Stimulated activated naive CD8-positive, alpha-beta T cell treated with anti-CD3 and anti-CD28 coated beads, Interleukin-15, Interleukin-2, amounts not matched to agents 100 ng/mL and 50 ng/mL, for 24 hours (primary cell): ENCODE results near the gene RFTN1.

Source experiments
- H3K27ac Mint-ChIP-seq: one replicate; pipeline ENCODE4 v1.8.0; 2021; ENCODE audit warnings: mild to moderate bottlenecking, mixed read lengths
- H3K27me3 Mint-ChIP-seq: one replicate; pipeline ENCODE4 v1.8.0; 2021; ENCODE audit warnings: mixed read lengths
- H3K36me3 Mint-ChIP-seq: one replicate; pipeline ENCODE4 v1.8.0; 2021; ENCODE audit warnings: low read depth, mixed read lengths
- H3K4me1 Mint-ChIP-seq: one replicate; pipeline ENCODE4 v1.8.0; 2021; ENCODE audit warnings: low read depth, mixed read lengths
- H3K4me3 Mint-ChIP-seq: one replicate; pipeline ENCODE4 v1.8.0; 2021; ENCODE audit warnings: mild to moderate bottlenecking, mixed read lengths
- H3K9me3 Mint-ChIP-seq: one replicate; pipeline ENCODE4 v1.8.0; 2021; ENCODE audit warnings: mixed read lengths

Gene RFTN1

DNA sequence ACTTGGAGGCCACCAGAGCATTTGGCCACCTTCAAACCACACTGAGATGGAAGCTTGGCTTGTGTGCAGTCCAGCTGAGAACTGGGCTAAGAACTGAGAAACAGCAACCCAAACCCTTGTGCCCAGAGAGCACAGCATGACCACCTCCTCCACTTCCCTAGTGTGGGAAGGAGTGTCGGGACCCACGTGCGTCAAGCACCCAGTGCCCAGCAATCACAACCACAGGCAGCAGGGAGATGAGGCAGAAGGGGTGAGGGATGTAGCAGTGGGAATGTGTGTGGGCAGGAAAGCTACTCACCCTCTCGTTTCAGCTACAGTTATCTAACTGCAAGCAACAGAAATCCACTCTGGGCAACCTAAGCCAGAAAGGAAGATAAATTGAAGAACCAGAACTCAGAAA is 25.0 kb upstream of the RFTN1 start:
- Mint-ChIP-seq H3K9me3 (no peaks in the 10 kb centered on the region), H3K4me1 (no peaks in the 10 kb centered on the region), H3K27me3 (peaks cover 17% of the 10 kb centered on the region), H3K27ac (no peak overlapping the region), H3K4me3 (no peak overlapping the region), H3K36me3 (no peaks in the 10 kb centered on the region)

DNA sequence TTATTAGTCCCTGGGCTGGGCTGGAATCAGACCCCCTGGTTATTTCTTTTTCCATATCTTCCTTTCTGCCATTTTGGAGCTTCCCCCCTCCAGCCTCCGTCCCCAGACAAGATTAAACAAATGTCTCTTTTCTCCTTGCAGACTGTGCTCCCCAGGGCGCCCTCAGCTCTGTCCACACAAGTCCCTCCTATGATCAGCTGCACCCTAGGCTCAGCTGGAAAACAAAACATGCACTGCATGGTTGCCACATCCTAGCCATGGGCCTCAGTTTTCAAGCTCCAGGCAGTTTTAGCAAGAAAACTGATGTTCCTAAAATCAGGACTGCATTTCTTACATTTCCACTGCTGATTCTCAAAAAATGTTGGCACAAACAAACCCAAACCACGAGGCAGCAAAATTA is 23.5 kb upstream of the RFTN1 start:
- Mint-ChIP-seq H3K9me3 (no peaks in the 10 kb centered on the region), H3K4me1 (no peaks in the 10 kb centered on the region), H3K27me3 (peaks cover 12% of the 10 kb centered on the region), H3K4me3 (no peak overlapping the region), H3K36me3 (no peaks in the 10 kb centered on the region), H3K27ac (no peak overlapping the region)

DNA sequence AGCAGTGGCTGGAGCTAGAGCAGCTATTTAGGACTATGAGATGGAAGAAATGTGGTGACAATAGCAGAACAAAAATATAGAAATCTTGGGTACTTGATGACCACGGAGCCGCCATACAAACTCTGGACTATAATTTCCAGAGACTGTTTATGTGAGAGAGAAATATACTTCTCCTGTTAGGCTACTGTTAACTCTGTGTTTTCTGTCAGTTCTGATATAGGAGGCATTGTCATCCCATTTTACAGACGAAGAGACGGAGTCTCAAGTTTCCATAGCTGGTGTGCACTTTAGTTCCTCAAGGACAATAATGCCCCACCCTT is 22.8 kb upstream of the RFTN1 start:
- H3K4me1 Mint-ChIP-seq = no peaks in the 10 kb centered on the region
- H3K36me3 Mint-ChIP-seq = no peaks in the 10 kb centered on the region
- H3K9me3 Mint-ChIP-seq = no peaks in the 10 kb centered on the region
- no peak overlapping the region for H3K4me3 Mint-ChIP-seq
- H3K27ac Mint-ChIP-seq = no peak overlapping the region
- H3K27me3 Mint-ChIP-seq = peaks cover 12% of the 10 kb centered on the region

DNA sequence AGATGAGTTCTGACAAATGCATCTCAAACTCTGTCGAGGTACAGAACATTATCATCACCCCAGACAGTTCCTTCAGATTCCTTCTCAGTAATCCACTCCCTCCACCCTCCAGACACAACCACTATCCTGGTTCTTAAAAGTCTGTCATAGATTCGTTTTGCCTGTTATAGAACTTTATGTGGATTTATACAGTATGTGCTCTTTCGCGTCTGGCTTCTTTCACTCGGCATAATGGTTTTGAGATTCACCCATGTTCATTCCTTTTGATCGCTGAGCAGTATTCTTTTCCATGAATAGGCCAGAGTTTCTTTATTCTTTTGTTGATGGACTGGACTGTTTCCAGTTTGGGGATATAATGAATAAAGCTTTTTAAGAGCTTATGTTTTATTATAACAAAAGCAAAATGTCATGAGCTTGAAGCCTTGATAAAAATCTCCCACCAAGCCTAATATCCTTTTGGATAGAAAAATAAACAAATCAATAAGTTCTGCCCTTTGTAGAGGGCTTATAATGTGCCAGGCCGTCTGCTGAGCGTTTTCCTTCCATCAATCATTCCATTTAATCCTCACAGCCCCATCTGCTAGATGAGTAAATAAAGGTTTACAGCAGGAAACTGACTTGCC is 21.3 kb upstream of the RFTN1 start:
- Mint-ChIP-seq H3K4me1 (no peaks in the 10 kb centered on the region), H3K36me3 (no peaks in the 10 kb centered on the region), H3K4me3 (no peak overlapping the region), H3K27ac (no peak overlapping the region), H3K27me3 (peaks cover 16% of the 10 kb centered on the region), H3K9me3 (no peaks in the 10 kb centered on the region)

DNA sequence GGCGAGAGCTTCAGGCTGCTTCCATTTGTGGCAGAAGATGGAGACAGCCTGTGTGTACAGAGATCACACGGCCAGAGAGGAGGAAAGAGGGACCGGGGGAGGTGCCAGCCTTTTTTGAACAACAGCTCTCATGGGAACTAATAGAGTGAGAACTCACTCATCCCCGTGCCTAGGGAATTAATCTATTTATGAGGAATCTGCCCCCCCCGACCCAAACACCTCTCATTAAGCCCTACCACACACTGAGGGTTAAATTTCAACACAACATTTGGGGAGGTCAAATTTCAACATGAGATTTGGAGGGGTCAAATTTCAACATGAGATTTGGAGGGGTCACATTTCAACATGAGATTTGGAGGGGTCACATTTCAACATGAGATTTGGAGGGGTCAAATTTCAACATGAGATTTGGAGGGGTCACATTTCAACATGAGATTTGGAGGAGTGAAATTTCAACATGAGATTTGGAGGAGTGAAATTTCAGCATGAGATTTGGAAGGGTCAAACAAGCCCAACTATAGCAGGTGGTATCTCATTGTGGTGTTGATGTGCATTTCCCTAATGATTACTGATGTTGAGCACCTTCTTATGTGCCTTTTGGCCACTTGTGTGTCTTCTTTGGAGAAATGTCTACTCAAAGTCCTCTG is 20.6 kb upstream of the RFTN1 start:
- Mint-ChIP-seq H3K27ac (no peak overlapping the region), H3K4me3 (no peak overlapping the region), H3K9me3 (no peaks in the 10 kb centered on the region), H3K4me1 (peaks cover 3% of the 10 kb centered on the region), H3K27me3 (peaks cover 16% of the 10 kb centered on the region), H3K36me3 (no peaks in the 10 kb centered on the region)

DNA sequence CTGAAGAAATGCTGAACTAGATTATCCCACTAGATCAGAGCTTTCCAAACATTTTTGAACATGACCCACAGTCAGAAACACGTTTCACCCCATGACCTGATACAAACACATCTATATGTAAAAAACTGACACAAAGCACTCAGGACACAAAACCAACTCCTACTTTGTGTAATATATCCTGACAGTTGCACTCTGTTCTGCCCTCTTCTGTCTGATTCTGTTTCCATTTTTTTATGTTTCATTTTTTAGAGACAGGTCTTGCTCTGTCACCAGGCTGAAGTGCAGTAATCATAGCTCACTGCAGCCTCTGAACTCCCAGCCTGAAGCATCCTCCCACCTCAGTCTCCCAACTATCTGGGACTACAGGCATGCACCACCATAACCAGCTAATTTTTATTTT is 15.8 kb upstream of the RFTN1 start:
- Mint-ChIP-seq H3K4me3 (no peak overlapping the region), H3K4me1 (peaks cover 10% of the 10 kb centered on the region), H3K9me3 (peaks cover 10% of the 10 kb centered on the region), H3K27ac (no peak overlapping the region), H3K27me3 (peaks cover 4% of the 10 kb centered on the region), H3K36me3 (no peaks in the 10 kb centered on the region)

DNA sequence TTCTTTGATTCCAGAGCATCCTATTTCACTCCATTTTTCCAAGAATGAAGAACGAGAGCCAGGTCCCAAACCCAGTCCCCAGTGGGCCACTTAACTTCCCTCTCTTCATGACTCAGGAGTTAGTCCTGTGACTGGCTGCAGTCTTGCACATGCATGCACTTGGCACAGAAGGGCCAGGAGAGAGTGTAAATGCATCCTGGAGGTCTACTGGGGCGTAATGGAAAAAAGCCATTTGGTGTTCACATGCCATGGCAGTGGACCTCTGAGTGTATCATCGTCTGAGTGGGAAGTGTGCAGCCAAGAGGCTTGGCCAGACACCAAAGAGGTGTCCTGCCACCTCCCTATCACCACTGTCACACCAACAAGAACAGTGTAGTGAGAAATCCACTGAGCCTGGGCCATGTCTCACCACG is 15.1 kb upstream of the RFTN1 start:
- Mint-ChIP-seq H3K27ac (no peak overlapping the region), H3K4me1 (peaks cover 16% of the 10 kb centered on the region), H3K4me3 (no peak overlapping the region), H3K27me3 (peaks cover 4% of the 10 kb centered on the region), H3K36me3 (peaks cover 5% of the 10 kb centered on the region), H3K9me3 (peaks cover 10% of the 10 kb centered on the region)

DNA sequence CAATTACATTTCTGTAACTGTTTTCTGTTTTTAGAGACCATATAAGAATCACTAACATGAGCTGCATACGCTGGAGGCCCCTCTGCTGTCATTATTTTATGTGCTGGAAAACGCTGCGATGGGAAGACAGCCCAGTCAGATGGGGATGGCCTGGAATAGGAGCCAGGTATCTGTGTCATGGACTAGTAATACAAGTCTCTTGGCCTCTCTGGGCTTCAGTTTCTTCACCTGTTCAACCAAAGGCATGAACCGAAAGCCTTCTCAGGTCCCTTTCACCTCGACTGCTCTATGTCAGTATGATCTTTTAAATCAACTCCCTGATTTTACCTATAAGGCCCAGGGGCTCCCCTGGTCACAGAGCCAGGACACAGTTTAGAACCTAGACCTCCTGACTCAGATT is 14.6 kb upstream of the RFTN1 start:
- Mint-ChIP-seq H3K4me3 (no peak overlapping the region), H3K4me1 (peaks cover 20% of the 10 kb centered on the region), H3K27ac (no peak overlapping the region), H3K36me3 (peaks cover 9% of the 10 kb centered on the region), H3K9me3 (peaks cover 10% of the 10 kb centered on the region), H3K27me3 (peaks cover 4% of the 10 kb centered on the region)

DNA sequence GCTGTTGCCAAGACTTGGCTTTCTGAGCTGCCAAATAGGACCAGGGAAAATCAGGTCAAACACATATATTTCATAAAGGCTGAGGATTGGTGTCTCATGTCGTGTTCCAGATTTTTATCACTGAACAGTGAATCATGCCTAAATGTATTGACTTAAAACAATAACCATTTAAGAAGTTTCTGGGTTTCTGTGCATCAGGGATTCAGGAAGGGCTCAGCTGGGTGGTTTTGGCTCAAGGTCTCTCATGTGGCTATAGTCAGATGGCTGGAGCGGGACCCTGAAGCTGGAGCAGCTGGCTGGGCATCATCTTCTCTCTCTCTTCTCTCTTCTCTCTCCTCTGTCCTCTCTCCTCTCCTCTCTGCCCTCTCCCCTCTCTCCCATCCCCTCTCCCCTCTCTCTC is 10.7 kb upstream of the RFTN1 start:
- Mint-ChIP-seq H3K27me3 (no peaks in the 10 kb centered on the region), H3K36me3 (peaks cover 21% of the 10 kb centered on the region), H3K27ac (peak overlapping the region; percentile 81), H3K4me1 (peaks cover 58% of the 10 kb centered on the region), H3K9me3 (peaks cover 20% of the 10 kb centered on the region), H3K4me3 (no peak overlapping the region)

DNA sequence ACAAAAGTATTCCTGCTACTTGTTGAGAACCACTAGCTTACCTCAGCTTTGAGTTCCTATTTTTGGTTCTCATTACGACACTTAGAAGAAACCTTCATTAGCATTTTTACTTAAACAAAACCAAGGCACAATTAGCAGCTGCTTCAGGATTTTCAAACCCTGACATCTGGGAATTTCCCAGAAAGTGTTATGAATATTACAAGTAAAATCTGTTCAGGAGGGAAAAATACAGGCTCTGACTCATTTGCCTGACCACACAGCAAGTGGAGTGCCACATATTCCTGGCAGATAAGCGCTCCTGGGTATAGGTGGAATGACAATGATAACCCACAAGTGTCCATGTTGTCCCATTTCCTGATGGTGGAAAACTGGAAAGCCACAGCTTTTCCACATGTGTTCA is 10.3 kb upstream of the RFTN1 start:
- Mint-ChIP-seq H3K36me3 (peaks cover 21% of the 10 kb centered on the region), H3K4me1 (peaks cover 58% of the 10 kb centered on the region), H3K9me3 (peaks cover 20% of the 10 kb centered on the region), H3K27ac (peak overlapping the region; percentile 81), H3K27me3 (no peaks in the 10 kb centered on the region), H3K4me3 (no peak overlapping the region)

DNA sequence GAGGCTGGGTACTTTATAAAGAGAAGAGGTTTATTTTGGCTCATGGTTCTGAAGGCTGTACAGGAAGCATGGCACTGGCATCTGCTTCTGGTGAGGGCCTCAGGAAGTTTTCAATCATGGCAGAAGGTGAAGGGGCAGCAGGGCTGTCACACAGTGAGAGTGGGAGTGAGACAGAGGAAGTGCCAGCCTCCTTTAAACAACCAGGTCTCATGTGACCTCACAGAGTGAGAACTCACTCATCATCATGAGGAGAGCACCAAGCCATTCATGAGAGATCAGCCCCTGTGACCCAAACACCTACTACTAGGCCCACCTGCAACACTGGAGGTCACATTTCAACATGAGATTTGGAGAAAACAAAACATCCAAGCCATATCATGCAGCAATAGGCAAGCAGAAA is 9.3 kb upstream of the RFTN1 start:
- no peaks in the 10 kb centered on the region for H3K27me3 Mint-ChIP-seq
- H3K4me3 Mint-ChIP-seq = no peak overlapping the region
- peaks cover 21% of the 10 kb centered on the region for H3K36me3 Mint-ChIP-seq
- peaks cover 20% of the 10 kb centered on the region for H3K9me3 Mint-ChIP-seq
- peak overlapping the region; percentile 81 for H3K27ac Mint-ChIP-seq
- peaks cover 61% of the 10 kb centered on the region for H3K4me1 Mint-ChIP-seq

DNA sequence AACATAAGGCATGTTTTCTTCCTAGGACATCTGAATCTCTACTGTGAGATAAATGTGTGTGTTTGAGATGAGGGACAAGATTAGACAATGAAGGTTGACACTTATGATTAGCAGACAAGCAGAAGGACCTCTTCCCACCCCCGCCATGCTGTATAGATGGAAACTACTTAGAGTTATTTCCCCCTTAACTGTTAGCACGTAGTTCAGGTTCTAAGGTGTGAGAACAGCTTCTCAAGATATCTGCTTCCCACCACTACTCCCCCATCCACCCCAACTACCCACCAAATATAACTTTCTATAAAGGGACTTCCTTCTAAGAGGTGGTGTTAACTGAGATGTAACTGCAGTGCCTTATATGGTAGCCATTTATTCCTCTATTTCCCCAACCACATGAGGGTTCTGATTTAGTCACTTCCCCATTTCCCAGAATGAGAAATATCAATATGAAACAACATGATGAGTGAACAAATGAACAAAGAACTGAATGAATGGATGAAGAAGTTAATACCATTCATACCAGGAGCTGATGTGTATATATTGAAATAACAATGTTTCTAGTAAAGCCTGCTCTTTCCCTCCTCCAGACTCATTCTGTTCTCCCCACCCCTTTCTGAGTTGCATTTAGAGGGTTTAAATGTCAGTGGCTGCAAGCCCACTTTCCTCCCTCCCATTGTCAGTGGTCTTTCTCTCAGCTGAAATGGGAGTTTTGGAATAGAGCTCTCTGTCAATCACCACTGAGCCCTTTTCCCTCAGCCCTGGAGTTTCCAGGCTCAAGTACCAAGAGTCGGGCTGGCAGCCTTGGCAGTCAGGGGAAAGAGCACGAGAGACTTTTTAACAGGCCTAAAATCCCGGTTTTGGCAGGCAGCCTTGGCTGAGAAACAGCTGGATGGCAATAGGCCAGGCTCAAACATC is 7.7 kb upstream of the RFTN1 start:
- Mint-ChIP-seq H3K4me1 (peaks cover 77% of the 10 kb centered on the region), H3K27me3 (no peaks in the 10 kb centered on the region), H3K36me3 (peaks cover 21% of the 10 kb centered on the region), H3K9me3 (peaks cover 16% of the 10 kb centered on the region), H3K27ac (peak overlapping the region; percentile 91), H3K4me3 (peak overlapping the region; percentile 4)

DNA sequence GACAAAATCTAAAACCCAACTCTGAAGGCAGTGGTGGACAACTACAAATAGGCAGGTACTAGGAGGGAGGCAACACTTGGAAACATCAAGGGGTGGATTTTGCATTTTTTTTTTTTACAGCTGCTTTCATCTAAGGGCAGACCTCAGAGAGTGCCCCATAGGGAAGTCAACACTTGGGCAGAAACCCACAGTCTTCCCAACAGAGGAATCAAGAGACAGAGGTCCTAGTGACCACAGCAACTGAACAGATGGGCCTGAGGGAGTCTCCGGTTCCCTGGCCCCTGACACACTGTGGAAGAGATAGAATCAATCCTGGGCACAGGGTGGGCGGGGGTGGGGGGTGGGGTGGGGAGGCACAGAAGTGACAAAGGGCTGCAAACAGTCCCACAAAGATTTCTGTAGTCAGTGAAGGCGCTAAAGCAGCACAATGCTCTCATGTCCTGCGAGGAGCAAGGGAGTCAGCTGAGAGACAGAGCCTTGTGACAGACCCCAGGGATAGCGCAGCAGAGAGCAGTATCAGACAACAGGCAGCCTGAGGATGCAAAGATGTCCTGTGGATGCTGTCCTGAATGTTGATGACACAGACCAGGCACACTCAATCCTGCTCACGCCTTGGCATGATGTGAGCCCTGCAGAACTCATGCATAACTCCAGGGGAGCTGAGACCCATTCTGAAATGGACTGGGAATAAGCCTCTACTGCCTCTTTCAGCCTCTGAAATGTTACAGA is 6.9 kb upstream of the RFTN1 start:
- Mint-ChIP-seq H3K4me3 (peak overlapping the region; percentile 4), H3K4me1 (peaks cover 85% of the 10 kb centered on the region), H3K27me3 (no peaks in the 10 kb centered on the region), H3K27ac (peak overlapping the region; percentile 91), H3K36me3 (peaks cover 21% of the 10 kb centered on the region), H3K9me3 (peaks cover 11% of the 10 kb centered on the region)

DNA sequence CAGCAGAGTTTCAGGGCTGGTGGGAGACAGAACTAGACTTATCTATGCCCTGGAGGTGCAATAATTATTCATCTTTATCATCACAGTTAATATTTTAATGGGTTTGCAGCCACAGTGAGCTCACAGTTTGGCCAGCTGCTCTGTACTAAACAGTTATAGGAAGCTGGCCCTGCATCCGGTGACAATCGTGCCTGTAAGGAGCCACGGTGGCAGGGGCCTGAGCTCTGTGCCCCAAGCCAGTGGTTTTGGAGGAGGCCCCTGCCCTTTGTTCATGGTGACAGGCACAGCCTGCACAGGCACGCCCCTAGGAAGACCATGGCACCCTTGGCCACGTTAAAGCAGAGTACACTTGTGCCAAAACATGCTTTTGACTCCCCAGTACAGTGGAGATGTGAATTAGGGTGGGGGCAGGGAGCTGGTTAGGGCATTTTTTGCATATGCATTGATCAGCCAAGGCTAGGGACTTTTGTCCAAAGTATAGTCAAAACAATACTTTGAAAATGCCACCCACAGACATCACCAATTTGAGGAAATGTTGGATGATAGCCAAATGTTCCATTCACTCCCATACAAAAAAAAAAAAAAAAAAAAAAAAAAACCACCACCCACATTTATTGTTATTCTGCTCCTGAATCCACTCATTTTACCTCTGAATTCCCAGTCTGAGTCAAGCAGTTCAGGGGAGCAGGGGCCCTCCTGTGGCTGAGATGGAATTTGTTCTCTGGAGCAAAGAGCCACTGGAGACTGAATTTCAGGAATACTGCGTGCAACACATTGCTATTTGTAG is 3.4 kb upstream of the RFTN1 start:
- Mint-ChIP-seq H3K27ac (peak overlapping the region; percentile 83), H3K4me3 (peak overlapping the region; percentile 90), H3K9me3 (peaks cover under 1% of the 10 kb centered on the region), H3K4me1 (peaks cover 85% of the 10 kb centered on the region), H3K36me3 (peaks cover 6% of the 10 kb centered on the region), H3K27me3 (no peaks in the 10 kb centered on the region)
